PC-3 (cell line): ENCODE measurements around the gene SYP. TPM values are rescaled to one million over a fixed set of nuclear protein-coding genes. Genes with fewer than 3 reads are reported as not detected.
"Not testable (repeated sequence)": the region's sequence is repeated elsewhere in the genome, so short reads cannot be mapped to it uniquely, and the experiment has no call there.

Experiments used
- ATAC-seq: fragments of 200-7000 bp; cut with Tn5 transposase; 2 replicates; pipeline ENCODE4 v1.9.1; 2020; ENCODE audit warnings: mild to moderate bottlenecking, moderate library complexity
- BruUV-seq: library from RNA; stranded (reverse); fragments of 400-500 nt; replicated peaks from 2 replicates; lab custom pipeline; 2021; lab: Mats Ljungman, UMichigan
- CTCF ChIA-PET: fragments of 300-600 bp; sonication (Branson Sonifier 250); formaldehyde crosslinking; loops from one replicate; lab custom pipeline; 2022; ENCODE audit warnings: antibody characterized with exemption; lab: Charles Lee
- POLR2A ChIA-PET: fragments of 300-600 bp; sonication (Branson Sonifier 250); formaldehyde crosslinking; loops from one replicate; lab custom pipeline; 2022; ENCODE audit warnings: antibody characterized with exemption; ENCODE audit not compliant: unreplicated experiment; lab: Charles Lee
- DNase-seq: peaks from one replicate; pipeline ENCODE4 v3.0.0-alpha.2; 2015
- H2AFZ ChIP-seq: fragments of 300-600 bp; sonication (generic); 2 replicates; pipeline ENCODE4 v1.6.0; 2016; ENCODE audit warnings: antibody characterized with exemption, low read length
- H3F3A ChIP-seq: fragments of 300-600 bp; sonication (generic); one replicate; pipeline ENCODE4 v1.6.0; 2017; ENCODE audit warnings: antibody characterized with exemption, low read length, control low read depth, mild to moderate bottlenecking; ENCODE audit not compliant: unreplicated experiment
- H3K27ac ChIP-seq: fragments of 300-600 bp; sonication (generic); 2 replicates; pipeline ENCODE4 v1.5.1; 2016; ENCODE audit warnings: mild to moderate bottlenecking, low read length
- H3K27me3 ChIP-seq: fragments of 300-600 bp; sonication (generic); 2 replicates; pipeline ENCODE4 v1.6.1; 2016; ENCODE audit warnings: low read length, mixed read lengths
- H3K36me3 ChIP-seq: fragments of 300-600 bp; sonication (generic); 2 replicates; pipeline ENCODE4 v1.6.1; 2016; ENCODE audit warnings: low read depth, mixed run types, low read length, mixed read lengths
- H3K4me1 ChIP-seq: fragments of 300-600 bp; sonication (generic); 2 replicates; pipeline ENCODE4 v1.5.1; 2016; ENCODE audit warnings: low read length; ENCODE audit not compliant: insufficient read depth
- H3K4me2 ChIP-seq: fragments of 300-600 bp; sonication (generic); 2 replicates; pipeline ENCODE4 v1.6.0; 2016; ENCODE audit warnings: low read length
- H3K4me3 ChIP-seq: fragments of 300-600 bp; sonication (generic); 2 replicates; pipeline ENCODE4 v1.5.1; 2016; ENCODE audit warnings: mild to moderate bottlenecking, low read length, mixed read lengths
- H3K79me2 ChIP-seq: fragments of 300-600 bp; sonication (generic); 2 replicates; pipeline ENCODE4 v1.6.1; 2017; ENCODE audit warnings: low read length, mixed read lengths
- H3K9ac ChIP-seq: fragments of 300-600 bp; sonication (generic); 2 replicates; pipeline ENCODE4 v1.6.0; 2016; ENCODE audit warnings: mild to moderate bottlenecking, low read length
- H3K9me2 ChIP-seq: fragments of 300-600 bp; sonication (generic); replicated peaks from 2 replicates; pipeline ENCODE4 v1.6.1; 2016; ENCODE audit warnings: mixed run types, low read length, mixed read lengths
- H3K9me3 ChIP-seq: fragments of 300-600 bp; sonication (generic); 2 replicates; pipeline ENCODE4 v1.6.1; 2016; ENCODE audit warnings: low read length, mixed read lengths
- H4K20me1 ChIP-seq: fragments of 300-600 bp; sonication (generic); 2 replicates; pipeline ENCODE4 v1.6.1; 2016; ENCODE audit warnings: low read length, mixed read lengths
- EZH2 ChIP-seq: fragments of 300-600 bp; sonication (generic); IDR thresholded peaks from one replicate; pipeline ENCODE4 v1.6.1; 2017; ENCODE audit warnings: antibody characterized with exemption, mild to moderate bottlenecking, low read length; ENCODE audit not compliant: unreplicated experiment
- EZH2phosphoT487 ChIP-seq: fragments of 300-600 bp; sonication (generic); IDR thresholded peaks from 2 replicates; pipeline ENCODE4 v1.6.1; 2018; ENCODE audit warnings: mild to moderate bottlenecking, antibody characterized with exemption, low read length, borderline replicate concordance
- intact Hi-C: fragments of 100-400 bp; cut with micrococcal nuclease; formaldehyde crosslinking; loops from 2 replicates; pipeline ENCODE4 v1.9.0; 2023
- total RNA-seq: library from RNA; depleted of rRNA; stranded (reverse); fragments of >200 nt; gene quantifications from 2 replicates; pipeline ENCODE4 v1.2.3, GENCODE V29; 2014
- TF ChIP-seq, protein P1 (sequence below): fragments of 300-600 bp; sonication (generic); conservative IDR thresholded peaks from 2 replicates; pipeline ENCODE4 v1.5.1; 2017; ENCODE audit warnings: antibody characterized with exemption, low read depth, mild to moderate bottlenecking, low read length

The SYP gene
- total RNA-seq, 1 experiment from 2014 or later, result 0.47 TPM

DNA sequence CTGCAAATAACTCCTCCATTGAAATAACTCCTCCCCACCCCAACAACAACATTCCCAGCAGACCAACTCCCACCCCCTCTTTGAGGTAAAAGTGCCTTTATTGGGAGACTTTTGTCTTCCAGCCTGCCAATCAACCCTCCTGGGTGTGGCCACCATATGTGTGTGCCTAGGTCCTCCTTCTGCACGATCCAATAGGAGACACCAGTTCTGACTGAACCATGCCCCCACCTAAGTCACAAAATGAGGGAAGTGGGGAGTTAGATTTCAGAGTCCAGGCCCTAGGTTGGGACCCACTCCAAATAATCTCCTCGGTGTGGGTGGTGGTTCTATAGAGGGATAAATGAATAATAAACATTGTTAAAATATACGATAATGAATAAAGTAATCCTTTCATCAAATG is 25.3 kb downstream of the SYP start:
- CTCF ChIA-PET, result no interaction called here
- Histone ChIP-seq H2AFZ (no peak overlapping the region), H3K79me2 (peaks cover 28% of the 10 kb centered on the region), H3K9ac (no peak overlapping the region), H3K9me3 (no peaks in the 10 kb centered on the region), H3K36me3 (peaks cover 12% of the 10 kb centered on the region), H3K27ac (no peak overlapping the region), H3K4me1 (peaks cover 8% of the 10 kb centered on the region; the same call in 1 of the 2 replicates), H3F3A (no peaks in the 10 kb centered on the region), H4K20me1 (peaks cover 10% of the 10 kb centered on the region), H3K4me3 (no peak overlapping the region), H3K27me3 (no peaks in the 10 kb centered on the region), H3K9me2 (no peaks in the 10 kb centered on the region), H3K4me2 (no peak overlapping the region)
- BruUV-seq, result TSS peak; percentile 59
- ATAC-seq (no peak), DNase-seq (no peak)
- TF ChIP-seq, protein P1, sequence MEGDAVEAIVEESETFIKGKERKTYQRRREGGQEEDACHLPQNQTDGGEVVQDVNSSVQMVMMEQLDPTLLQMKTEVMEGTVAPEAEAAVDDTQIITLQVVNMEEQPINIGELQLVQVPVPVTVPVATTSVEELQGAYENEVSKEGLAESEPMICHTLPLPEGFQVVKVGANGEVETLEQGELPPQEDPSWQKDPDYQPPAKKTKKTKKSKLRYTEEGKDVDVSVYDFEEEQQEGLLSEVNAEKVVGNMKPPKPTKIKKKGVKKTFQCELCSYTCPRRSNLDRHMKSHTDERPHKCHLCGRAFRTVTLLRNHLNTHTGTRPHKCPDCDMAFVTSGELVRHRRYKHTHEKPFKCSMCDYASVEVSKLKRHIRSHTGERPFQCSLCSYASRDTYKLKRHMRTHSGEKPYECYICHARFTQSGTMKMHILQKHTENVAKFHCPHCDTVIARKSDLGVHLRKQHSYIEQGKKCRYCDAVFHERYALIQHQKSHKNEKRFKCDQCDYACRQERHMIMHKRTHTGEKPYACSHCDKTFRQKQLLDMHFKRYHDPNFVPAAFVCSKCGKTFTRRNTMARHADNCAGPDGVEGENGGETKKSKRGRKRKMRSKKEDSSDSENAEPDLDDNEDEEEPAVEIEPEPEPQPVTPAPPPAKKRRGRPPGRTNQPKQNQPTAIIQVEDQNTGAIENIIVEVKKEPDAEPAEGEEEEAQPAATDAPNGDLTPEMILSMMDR, result no peak
- TF ChIP-seq EZH2phosphoT487 (no peak), EZH2 (no peak)
- intact Hi-C loops, result no loop called here
- POLR2A ChIA-PET, result no interaction called here

DNA sequence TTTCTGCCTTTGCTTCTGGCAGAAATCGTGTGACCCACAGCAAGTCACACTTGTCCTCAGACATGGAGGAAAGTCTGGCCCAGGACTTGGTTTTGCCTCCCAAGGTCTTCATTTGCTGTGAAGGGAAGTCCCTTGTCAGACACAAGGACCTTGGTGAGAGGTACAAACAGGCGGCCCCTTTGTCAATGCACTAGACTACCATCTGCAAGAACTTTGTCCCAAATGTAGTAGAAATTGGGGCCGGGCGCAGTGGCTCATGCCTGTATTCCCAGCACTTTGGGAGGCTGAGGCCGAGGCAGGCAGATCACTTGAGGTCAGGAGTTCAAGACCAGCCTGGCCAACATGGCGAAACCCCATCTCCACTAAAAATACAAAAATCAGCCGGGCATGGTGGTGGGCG is 26.4 kb downstream of the SYP start:
- H4K20me1 ChIP-seq, H2AFZ ChIP-seq, H3K9me3 ChIP-seq, H3F3A ChIP-seq, H3K27me3 ChIP-seq, H3K9me2 ChIP-seq, DNase-seq, H3K4me1 ChIP-seq, BruUV-seq, H3K36me3 ChIP-seq, POLR2A ChIA-PET, CTCF ChIA-PET, H3K27ac ChIP-seq, ATAC-seq, H3K9ac ChIP-seq, intact Hi-C loops: not testable (repeated sequence)
- peaks cover 28% of the 10 kb centered on the region for H3K79me2 ChIP-seq
- H3K4me2 ChIP-seq, result peak overlapping the region; percentile 91
- peak overlapping the region; percentile 78; the same call in 1 of the 2 replicates for H3K4me3 ChIP-seq

DNA sequence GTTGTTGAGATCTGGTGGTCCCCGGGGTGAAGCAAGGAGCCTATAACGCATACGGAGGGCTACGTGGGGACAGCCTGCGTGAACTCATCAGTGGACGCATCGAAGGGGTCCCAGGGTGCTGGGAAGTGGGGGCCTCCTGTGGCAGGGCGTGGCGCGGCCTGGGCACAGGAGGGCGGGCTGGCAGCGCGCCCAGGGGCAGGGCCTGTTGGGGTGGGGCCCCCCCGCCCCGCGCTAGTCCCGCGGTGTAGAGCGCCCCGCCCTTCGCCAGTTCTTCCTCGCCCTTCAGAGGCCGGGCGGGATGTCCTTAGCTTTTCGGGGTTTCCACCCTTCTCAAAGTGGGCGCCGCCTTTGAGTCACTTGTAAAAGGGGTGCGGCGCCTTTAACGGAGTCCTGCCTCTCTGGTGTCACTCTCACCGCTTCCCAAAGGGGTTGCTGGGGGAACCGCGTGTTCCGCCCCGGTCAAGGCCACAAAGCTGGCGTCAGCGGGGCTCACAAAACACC is 27.7 kb downstream of the SYP start:
- H2AFZ ChIP-seq, result peak overlapping the region; percentile 64
- POLR2A ChIA-PET, result interaction anchor here (0.6 kb wide), 1 partner anchor 16 kb away, joined by 5 read pairs; no protein-coding TSS in a partner anchor
- peak overlapping the region; percentile 78 for H3K4me3 ChIP-seq
- CTCF ChIA-PET, result no interaction called here
- H3F3A ChIP-seq, result no peaks in the 10 kb centered on the region
- ATAC-seq, result peak; percentile 53
- H3K79me2 ChIP-seq, result peaks cover 28% of the 10 kb centered on the region
- TF ChIP-seq EZH2phosphoT487 (no peak), EZH2 (no peak)
- TF ChIP-seq, protein P1, result no peak
- no peaks in the 10 kb centered on the region for H3K9me3 ChIP-seq
- no peaks in the 10 kb centered on the region for H3K27me3 ChIP-seq
- peaks cover 10% of the 10 kb centered on the region for H4K20me1 ChIP-seq
- H3K36me3 ChIP-seq, result peaks cover 8% of the 10 kb centered on the region; the same call in 1 of the 2 replicates
- intact Hi-C loops, result no loop called here
- H3K4me1 ChIP-seq, result peaks cover 14% of the 10 kb centered on the region; the same call in 1 of the 2 replicates
- no TSS peak for BruUV-seq
- H3K27ac ChIP-seq, result peak overlapping the region; percentile 82
- H3K9ac ChIP-seq, result peak overlapping the region; percentile 98
- H3K9me2 ChIP-seq, result no peaks in the 10 kb centered on the region
- DNase-seq, result peak; percentile 64
- peak overlapping the region; percentile 91 for H3K4me2 ChIP-seq
